NCI-H82 treated with DMSO at 0.1 percent for 48 hours (cell line): ENCODE measurements around the gene TMC6.
"Not testable (repeated sequence)": the region's sequence is repeated elsewhere in the genome, so short reads cannot be mapped to it uniquely, and the experiment has no call there.

ENCODE experiments used
- DNase-seq: peaks from one replicate; lab custom pipeline; 2025; ENCODE audit not compliant: unreplicated experiment; lab: John Stamatoyannopoulos, UW

TMC6 gene

DNA sequence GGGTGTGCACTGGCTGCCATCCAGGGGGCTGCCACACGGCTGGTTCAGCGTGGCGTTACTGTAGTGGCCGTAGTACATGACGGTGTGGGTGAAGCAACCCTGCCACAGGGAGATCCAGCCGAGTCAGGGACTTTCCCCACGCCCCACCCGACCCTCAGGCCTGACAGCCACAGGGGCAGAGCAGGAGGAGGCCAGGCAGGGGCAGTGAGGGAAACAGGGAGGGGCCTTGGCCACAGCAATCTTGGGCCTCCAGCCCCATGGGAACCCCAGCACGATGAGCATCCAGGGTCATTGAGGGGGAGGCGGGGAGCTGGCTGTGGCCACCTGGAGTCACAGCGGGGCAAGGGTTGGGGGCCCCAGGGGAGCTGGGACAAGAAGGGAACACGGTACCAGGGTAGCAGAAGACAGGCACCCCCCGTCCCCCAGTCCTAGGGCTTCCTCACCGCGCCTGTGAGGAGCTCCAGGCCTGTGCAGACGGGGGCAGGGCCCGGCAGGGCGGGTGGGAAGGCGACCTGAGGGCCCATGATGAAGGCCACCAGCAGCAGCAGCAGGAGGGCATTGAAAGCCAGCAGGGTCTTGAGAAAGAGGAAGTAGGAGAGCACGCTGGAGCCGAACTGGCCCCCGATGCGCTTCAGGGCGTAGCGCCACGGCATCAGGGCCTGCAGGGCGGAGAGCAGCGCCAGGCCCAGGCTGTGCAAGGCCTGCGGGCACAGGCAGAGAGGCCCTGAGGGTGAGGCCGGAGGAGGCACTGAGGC lies 4.3 kb downstream of the TMC6 start:
- no peak for DNase-seq

GRCh38 chr17:78123258-78123929 lies 5.2 kb downstream of the TMC6 start:
- no peak for DNase-seq

GRCh38 chr17:78122931-78123249 lies 5.7 kb downstream of the TMC6 start:
- DNase-seq = no peak

- DNase-seq = no peak
Measured at GRCh38 chr17:78122216-78122930, 6.2 kb downstream of the TMC6 start.

DNA sequence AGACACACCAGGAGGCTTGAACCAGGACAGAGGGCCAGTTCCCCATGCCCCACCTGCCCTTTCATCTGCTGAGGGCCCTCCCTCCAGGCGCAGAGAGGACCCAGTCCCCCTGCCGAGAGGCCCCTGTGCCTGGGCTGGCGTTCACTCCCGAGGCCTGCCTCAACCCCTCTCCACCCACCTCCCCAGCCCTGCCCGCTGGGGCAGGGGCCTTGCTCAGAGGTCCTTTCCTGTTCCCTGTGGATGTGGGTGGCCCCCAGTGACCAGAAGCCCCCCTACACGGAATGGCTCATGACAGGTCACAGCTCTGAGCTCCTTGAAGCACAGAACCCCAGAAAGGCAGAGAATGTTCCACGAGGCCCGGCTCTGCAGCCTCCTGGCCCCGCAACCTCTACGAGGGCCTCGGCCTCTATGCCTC lies 6.7 kb downstream of the TMC6 start:
- DNase-seq = no peak

GRCh38 chr17:78120971-78121800 lies 7.4 kb downstream of the TMC6 start:
- DNase-seq = no peak

DNA sequence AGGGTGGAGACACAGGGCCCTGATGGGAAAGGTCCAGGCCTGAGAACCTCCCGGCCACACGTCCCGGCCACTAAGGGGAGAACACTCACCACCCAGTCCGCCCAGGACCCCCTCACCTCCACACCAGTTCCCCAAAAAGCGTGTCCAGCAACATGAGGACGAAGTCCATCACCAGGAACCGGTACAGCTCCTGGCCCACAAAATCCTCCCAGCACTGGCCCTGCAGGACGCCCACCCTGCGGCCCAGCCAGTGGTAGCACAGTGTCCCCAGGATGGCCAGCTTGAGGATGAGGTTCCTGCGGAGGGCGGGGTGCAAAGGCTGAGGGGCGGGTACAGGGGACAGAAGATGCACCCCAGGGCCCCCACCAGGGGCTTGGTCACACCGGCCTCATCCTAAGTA lies 8.0 kb downstream of the TMC6 start:
- DNase-seq = no peak

- DNase-seq = no peak
Measured at GRCh38 chr17:78118801-78119241, 9.7 kb downstream of the TMC6 start.

GRCh38 chr17:78117027-78117981 lies 11.3 kb downstream of the TMC6 start:
- no peak for DNase-seq

DNA sequence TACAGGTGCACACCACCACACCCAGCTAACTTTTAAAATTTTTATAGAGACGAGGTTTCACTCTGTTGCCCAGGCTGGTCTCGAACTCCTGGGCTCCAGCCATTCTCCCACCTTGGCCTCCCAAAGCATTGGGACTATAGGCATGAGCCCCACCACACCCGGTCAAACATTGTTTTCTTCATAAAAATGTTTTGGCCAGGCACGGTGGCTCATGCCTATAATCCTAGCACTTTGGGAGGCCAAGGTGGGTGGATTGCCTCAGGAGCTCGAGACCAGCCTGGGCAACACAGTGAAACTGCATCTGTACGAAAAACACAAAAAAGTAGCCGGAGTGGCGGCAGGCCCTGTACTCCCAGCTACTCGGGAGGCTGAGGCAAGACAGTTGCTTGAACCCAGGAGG lies 12.1 kb downstream of the TMC6 start:
- no peak for DNase-seq

DNA sequence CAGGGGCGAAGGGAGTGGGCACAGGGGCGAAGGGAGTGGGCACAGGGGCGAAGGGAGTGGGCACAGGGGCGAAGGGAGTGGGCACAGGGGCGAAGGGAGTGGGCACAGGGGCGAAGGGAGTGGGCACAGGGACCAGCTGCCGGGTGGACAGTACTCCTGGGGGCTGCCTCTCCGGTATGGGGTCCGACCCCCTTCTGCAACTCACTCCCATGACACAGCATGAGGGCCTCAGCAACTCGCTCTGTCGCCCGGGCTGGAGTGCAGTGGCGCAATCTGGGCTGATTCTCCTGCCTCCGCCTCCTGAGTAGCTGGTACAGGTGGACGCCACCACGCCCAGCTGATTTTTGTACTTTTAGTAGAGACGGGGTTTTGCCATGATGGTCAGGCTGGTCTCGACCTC lies 12.8 kb downstream of the TMC6 start:
- DNase-seq = not testable (repeated sequence)

DNA sequence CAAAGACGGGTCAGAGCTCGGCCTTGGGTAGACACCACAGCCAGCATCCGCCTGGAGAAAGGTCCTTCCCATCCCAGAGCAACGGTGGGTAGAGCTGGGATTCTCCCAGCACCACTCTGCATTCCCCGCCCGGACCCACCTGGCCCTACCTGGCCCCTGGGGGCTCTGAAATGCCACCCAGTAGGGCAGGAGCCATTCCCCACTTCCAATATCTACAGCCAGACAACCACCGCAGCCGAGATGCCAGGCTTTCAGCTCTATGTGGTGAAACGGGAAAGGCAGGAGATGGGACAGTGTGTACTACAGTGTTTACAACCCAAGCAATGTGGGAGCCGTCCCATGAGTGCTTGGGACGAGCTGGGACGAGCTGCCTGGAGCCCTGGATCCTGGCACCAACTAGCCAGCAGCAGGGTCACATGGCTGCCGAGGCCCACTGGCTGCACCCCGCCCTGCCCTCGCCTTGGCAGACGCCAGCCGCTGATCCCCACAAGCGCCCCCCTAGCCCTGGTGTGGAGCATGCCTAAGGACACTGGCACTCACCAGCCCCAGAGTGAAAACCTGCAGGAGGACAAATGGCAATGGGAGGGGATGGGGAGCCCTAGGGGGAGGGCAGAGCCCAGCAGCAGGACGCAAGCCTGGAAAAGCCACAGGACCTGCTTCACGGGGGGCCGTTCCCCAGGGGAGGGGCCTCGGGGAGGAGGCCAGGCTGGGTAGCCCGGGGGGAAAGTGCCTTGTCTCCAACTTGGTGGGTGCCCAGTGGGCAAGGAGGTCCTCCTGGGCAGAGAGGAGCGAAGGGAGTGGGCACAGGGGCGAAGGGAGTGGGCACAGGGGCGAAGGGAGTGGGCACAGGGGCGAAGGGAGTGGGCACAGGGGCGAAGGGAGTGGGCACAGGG lies 13.5 kb downstream of the TMC6 start:
- no peak for DNase-seq

- no peak for DNase-seq
Measured at GRCh38 chr17:78113804-78114785, 14.5 kb downstream of the TMC6 start.

DNA sequence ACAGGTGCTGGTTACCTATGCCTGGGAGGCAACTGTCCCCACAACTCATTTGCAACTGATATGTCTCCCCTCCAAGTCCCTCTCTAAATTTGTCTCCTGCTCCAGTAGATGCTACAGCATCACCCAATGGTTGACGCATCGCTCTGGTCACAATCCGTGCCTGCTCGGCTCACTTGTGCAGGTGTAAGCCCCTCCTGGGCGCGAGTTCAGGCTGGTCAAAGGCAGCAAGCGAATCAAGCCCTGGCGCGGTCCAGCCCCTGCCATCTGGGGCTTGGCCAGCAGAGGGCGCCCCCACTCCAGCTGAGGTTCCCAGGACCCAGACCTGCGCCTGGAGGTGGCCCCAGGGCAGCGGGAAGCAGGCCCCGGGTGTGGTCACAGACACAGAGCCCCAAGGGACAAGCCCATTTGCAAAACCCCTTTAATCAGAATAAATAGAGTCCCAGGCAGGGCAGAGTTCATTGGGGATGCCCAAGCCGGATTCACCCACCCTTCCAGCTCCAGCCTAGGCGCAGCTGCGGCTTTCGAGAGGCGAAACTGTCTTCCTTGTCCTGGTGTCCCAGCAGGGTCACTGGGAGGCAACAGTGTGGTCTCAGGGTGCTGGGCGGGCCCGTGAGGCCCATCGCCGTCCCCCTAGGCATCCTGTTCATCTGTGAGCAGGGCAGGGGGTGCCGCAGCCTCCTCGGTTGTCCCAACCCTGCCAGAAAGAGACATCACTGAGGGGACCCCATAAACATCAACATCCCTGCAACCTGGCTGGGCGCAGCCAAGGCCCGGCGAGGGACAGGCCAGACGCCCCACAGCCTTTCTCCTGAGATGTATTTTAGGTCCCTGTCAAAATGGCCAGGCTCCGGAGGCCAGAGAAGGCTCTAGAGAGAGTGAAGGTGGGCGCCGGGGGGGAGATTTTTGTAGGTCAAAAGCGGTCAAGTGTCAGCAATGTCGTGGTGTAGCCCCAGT lies 15.8 kb downstream of the TMC6 start:
- DNase-seq = peak; percentile 13

DNA sequence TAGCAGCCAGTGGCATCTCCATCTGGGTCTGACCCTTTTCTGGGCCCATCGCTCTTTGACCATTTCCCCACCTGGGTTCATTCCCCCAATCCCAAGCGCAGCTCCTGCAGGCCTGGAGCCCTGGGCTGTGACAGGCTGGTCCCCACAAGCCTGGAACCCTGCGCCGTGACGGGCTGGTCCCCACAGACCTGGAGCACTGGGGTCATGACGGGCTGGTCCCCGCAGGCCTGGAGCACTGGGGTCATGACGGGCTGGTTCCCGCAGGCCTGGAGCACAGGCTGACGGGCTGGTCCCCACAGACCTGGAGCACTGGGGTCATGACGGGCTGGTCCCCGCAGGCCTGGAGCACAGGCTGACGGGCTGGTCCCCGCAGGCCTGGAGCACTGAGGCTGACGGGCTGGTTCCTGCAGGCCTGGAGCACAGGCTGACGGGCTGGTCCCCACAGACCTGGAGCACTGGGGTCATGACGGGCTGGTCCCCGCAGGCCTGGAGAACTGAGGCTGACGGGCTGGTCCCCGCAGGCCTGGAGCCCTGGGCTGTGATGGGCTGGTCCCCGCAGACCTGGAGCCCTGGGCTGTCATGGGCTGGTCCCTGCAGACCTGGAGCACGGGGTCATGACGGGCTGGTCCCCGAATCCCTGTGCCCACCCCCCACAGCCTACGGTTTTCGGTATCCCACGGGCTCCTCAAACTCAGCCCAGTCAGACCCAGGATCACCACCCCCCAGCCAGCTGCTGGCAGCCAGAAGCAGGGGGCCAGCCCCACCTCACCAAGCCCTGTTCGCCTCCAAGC lies 16.6 kb downstream of the TMC6 start:
- DNase-seq = no peak
